GM18951 (cell line): ENCODE results near the gene TGDS.
"Not testable (repeated sequence)": the region's sequence is repeated elsewhere in the genome, so short reads cannot be mapped to it uniquely, and the experiment has no call there.

Source experiments
- POLR2A ChIP-seq: IDR thresholded peaks from 4 replicates; pipeline ENCODE4 v1.6.1; 2011; ENCODE audit warnings: mild to moderate bottlenecking; ENCODE audit not compliant: insufficient read length, insufficient read depth; ENCODE audit errors: extremely low read depth
- in situ Hi-C: fragments of 300-500 bp; cut with MboI; formaldehyde crosslinking; loops from one replicate; pipeline ENCODE4 v1.12.0; 2022; ENCODE audit warnings: low sequenced_read_pairs, mixed read lengths, inconsistent platforms; ENCODE audit not compliant: unreplicated experiment

TGDS gene

DNA sequence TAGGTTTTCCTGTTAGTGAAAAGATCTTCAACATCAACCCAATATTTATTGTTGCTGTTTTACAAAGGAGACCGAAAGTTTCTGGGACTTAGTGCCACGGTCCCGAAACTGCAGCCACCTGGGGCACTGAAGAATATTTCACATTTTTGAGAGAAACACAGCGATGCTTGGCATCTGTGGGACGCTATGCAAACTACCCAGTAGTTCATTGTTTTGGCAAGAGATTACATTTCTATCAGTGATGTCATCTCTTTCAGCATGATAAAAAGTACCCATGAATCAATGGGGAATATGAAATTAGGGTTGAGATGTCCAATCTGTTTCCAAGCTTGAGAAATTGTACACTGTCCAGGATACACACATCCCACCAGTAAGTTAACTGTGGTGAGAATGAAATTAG, 43.9 kb downstream of the TGDS start:
- in situ Hi-C loops: no loop called here
- TF ChIP-seq POLR2A: no peak

DNA sequence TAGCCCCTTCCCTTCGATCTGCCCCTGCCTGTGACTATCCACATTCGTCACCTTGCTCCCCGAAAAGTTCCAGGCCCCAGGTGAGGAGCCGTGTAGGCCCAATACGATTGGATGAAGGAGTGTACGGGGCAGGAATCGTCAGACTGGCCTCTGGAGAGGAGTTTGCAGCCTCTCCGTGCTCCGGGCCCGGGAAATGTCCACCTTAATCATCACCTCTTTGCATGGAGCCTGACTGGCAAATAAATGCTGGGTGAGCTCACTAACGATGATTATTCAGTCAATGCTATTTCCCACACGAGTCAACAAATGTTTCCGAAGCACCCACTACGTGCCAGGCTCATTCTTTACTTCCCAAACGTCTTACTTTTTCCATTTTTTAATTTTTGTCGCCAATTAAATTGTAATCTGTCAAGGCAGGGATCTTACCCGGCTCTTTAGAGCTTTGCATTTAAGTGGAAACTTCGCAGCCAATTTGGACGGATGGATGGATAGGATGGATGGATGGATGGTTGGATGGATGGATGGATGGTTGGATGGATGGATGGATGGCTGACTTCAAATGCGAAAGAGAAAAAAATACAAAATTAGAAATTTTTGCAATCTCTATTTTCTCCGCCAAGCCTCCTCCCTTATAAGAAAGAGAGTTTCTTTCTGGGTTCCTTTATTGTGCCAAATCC, 45.8 kb downstream of the TGDS start:
- in situ Hi-C loops: no loop called here
- no peak for TF ChIP-seq POLR2A

DNA sequence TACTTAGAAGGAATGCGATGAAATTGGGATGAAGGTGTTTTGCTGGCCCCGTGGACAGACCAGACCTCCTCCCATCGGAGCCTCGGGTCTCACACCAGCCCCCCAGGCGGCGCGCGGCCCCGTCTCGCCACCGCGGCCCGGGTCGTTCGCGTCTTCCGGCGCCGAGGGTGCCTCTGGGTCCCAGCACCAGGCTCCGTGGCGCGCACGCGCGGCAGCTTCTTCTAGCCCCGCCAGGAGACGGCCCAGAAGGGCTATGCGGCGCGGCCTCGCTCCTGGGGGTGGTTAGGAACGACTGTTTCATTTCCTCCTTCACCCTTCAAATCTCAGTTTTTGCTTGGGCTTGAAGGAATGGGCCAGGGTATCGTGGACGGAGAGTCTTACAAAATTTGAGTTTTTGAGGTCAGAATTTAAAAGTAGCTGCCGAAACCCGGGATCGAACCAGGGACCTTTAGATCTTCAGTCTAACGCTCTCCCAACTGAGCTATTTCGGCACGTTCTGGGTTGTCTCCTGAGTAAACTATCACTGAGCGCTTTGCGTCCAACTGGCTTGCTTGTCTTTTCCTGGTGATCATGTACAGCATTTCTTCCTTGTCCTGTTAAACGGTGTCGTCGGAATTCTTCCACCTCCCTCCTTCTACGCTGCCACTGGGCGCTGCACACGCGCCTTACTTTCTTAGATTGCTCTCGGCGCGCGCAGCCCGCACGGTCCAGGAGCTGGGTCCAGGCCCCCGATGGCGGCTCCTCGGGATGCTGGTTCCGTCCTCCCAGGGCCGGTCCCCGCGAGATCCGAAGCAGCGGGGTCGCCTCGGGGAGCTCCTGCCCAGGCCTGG, 46.5 kb downstream of the TGDS start:
- in situ Hi-C loops: no loop called here
- peak; percentile 77 for TF ChIP-seq POLR2A

DNA sequence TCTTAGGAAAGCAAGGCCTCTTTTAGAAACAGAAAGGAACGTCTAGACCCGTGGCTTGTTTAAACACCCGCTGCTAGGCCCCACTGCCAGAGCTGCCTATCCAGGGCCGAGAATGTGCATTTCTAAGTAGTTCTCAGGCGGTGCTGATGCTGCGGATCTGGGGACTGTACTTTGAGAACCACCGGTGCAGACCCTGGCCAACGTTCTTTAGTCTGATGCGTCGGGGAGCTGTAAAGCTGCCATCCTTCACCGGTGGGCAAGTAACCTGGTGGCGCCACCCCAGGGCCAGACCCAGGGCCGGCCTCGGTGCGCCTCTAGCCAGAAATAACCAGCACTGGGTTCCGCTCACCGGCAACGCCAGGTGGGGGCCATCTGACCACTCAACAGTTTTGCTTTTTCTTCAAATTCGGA, 47.1 kb downstream of the TGDS start:
- in situ Hi-C loops: no loop called here

DNA sequence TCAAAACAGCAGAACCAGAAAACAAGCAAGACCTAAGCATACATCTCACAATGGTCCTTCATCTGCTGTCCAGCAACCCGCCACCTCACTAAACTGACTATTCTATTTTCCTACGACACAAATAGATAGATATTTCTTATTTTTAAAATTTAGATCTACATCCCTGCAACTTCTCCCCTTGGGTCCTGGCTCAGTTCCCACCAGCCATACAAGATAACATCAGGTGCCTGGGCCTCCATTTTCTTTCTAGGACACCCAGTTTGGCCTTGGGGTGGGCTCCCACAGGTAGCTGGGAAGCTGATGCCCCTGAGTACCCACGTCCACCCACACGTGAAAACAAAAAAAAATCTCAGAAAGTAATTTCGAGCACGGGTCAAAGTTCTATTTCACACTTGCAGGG, 47.6 kb downstream of the TGDS start:
- in situ Hi-C loops: no loop called here
- no peak for TF ChIP-seq POLR2A

More for the DNA sequence above, 47.1 kb downstream of the TGDS start:
- TF ChIP-seq POLR2A: no peak

DNA sequence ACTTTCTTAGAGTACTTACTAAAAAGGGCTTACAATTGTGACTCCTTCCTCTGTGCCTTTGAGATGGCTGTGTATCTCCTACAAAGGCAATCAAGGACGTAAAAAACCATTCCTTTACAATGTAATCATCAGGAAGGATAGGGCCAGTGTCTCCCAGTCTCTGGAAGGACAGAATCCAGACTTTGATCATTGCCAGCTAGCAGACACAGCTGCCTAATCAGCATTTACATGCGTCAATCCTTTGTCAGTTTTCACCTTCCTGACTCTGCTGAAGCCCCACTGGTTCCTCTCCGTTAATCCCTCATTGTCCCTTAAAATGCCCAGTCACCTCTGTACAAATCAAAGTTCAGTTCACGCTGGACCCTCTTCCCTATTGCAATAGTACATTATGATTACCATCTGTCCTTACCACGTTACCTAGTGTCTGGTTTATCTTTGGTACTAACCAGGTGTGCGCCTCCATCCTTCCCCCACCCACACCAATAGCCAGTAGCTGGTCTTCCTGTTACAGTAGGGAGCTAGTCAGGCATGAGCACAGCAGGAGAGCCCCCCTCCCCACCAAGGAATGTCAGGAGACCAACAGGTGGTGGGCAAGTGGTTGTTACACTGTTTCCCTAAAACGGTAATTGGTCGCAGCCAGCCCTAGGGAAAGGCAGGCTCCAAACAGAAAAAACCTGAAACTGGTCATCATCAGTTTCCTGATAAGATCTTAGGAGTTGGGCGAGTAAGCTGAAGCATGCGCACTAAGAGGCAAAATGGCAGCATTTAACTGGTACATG, 49.7 kb downstream of the TGDS start:
- TF ChIP-seq POLR2A: no peak
- in situ Hi-C loops: no loop called here

DNA sequence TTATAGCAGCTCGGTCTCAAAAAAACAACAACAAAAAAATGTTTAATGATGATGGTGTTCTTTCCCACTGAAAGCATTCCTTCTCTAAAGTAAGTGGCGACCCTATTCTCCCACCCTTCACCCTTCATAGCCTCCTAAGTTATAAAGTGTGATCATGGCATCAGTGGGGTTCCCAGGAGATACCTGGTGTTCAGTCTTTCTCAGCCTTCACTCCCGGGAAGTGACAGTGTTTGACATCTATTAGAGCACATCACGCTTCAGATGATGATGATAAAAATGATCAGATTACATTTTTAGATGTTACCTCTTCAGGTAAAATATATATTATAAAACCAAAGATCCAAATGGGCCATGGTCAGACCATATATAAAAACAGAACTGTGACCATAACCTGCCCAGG, 51.0 kb downstream of the TGDS start:
- in situ Hi-C loops: no loop called here
- TF ChIP-seq POLR2A: no peak

DNA sequence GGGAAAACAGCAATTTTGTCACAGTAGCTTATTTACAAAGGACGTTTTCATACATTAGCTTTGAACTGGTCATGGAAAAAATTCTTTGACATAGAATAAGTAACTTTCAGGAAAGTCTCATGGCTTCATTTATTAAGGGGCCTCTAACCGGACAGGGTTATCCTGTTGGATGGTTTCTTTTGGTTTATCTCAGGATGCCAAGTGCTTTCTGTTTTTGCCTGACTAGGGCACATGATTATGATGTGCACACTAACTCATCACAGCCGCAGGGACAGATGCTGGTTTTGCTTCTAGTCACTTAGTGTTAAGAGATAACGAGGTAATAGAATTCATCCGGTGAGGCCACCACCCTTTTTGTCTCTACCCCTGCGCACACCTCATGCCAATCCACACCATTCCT, 53.0 kb downstream of the TGDS start:
- no peak for TF ChIP-seq POLR2A

DNA sequence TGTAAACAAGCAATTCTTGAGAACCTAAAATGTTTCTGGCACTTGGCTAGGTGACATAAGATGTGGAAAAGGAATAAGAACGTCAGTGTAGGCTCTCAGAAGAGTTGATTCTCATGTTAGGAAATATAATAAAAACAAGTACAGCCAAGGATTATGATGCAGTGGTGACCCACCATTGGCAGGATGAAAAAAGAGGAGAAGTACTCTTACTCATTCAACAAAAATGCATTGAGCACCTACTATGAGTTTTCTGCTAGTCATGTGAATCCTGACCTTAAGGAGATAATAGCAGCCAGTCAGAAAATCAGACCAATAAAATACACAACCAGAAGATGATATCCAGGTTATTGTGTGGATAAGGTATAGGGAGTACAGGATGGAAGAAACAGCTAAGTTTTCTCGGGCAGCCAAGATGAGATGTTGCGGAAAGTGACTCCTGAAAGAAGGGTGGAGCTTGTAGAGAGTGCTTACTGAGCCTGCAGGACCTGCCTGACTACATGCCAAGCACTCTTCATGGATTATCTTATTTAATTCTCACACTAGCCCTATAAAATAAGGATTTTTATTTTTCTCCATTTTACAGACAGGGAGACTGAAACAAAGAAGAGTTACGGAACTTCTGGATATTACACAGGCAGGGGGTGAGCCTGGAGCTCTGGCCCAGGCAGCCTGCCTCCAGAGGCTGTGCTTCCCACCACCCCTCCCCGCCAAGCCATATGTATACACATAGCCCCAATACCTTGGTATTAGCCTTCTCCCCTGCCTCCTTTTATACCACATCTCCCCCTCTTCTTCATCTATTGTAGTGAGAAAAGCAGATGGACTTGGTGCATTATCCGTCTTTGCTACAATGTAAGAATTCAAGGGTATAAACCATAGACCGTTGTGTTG, 58.0 kb downstream of the TGDS start:
- in situ Hi-C loops: no loop called here
- TF ChIP-seq POLR2A: no peak

More for the DNA sequence above, 53.0 kb downstream of the TGDS start:
- in situ Hi-C loops: no loop called here

DNA sequence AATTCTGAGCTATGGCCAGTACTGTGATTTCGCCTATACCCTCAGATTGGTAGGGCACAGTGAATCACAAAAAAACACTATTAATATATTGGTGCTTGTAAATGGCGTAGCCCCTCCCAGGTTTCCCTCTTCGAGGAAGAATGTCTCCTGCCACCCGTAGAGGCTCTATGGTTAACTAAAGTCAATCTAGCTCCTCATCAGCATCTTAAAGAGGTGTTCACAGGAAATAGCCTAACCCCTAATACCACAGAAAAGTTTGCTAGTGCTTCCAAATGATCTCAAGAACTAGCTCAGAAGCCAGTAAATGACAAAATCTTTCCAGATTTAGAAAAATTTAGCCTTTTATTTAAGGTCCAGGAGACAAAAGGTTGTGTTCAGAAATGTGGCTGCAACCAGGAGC, 60.2 kb downstream of the TGDS start:
- in situ Hi-C loops: no loop called here

DNA sequence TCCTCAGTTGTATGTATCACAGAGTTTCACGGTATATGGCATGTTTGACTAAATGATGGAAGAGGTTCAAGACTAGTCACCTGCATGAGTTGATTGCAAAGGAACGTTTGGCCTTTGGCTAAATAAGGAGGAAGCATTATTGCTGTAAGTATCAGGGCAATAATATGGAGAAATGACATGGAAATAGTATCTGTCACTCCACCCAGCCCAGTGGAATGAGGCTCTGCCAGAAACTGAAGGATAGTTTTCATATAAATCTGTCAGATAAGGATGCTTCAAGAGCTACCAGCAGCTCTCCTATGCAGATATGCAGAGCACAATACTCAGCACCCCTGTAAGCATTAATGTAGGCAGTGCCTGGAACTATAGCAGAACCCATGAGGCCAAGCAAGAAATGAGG, 60.7 kb downstream of the TGDS start:
- in situ Hi-C loops: no loop called here
- no peak for TF ChIP-seq POLR2A

More for the DNA sequence above, 60.2 kb downstream of the TGDS start:
- no peak for TF ChIP-seq POLR2A

DNA sequence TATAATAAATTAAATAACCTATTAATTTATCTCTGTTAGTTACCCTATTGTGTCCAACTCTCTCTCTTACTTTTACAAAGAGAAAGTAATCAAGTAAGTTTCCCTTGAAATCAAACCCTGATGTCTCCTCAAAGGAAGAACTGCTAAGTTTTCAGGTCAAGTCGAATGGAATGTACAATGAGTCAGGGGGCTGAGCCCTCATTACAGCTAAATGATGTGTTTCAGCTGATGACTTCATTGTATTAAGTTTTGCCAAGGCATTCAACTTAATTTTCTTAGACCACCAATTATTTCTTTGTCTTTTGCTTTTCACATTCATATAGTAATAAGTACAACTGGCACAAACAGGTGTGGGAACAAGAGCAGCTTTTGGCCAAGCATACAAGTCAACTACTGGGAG, 61.8 kb downstream of the TGDS start:
- no peak for TF ChIP-seq POLR2A
- in situ Hi-C loops: no loop called here

DNA sequence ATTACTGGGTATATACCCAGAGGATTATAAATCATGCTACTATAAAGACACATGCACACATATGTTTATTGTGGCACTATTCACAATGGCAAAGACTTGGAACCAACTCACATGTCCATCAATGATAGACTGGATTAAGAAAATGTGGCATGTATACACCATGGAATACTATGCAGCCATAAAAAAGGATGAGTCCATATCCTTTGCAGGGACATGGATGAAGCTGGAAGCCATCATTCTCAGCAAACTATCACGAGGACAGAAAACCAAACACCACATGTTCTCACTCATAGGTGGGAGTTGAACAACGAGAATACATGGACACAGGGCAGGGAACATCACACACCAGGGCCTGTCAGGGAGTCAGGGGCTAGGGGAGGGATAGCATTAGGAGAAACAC, 63.7 kb downstream of the TGDS start:
- in situ Hi-C loops: not testable (repeated sequence)

DNA sequence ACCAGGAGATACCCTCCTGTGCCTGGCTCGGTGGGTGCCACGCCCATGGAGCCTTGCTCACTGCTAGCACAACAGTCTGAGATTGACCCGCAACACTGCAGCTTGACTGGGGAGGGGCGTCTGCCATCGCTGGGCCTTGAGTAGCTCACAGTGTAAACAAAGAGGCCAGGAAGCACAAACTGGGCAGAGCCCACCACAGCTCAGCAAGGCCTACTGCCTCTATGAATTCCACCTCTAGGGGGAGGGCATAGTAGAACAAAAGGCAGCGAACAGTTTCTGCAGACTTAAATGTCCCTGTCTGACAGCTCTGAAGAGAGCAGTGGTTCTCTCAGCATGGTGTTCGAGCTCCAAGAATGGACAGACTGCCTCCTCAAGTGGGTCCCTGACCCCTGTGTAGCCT, 69.0 kb downstream of the TGDS start:
- in situ Hi-C loops: not testable (repeated sequence)
